ENCODE measurements around the gene MAPK11.
A peak's percentile ranks its signal among the peaks of the same experiment; 100 is the strongest.

The MAPK11 gene

DNA sequence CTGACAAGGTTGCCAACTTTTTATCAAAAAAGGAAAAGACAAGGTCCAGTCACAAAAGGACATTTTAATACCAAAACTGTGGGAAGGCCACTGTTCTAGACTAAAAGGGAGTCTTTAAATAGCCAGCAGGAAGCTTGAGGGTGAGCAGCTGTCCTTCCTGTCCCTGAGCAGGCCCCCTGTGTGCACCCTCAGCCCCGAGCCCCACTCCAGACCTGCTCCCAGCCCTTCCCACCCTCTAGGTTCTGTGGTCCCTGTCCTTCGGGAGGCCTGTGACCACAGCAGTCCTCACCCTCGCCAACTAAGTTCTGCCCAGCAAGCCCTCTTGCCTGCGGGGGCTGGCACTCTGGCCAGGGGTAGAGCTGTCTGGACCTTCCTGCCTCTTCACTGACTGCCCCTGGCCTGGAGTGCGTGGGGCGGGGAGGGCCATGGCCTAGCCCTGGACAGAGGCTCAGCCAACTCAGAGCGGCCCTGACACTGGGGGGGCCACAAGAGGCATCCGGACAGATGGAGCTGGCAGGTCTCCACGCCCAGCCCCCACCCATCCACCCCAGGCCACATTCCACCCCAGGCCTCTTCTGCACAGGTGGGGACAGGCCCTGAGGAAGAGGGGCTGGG lies 38.9 kb upstream of the MAPK11 start:
- H3K4me3 ChIP-seq = no peak overlapping the region
- peak overlapping the region in 20 of 21 experiments; percentile 36 to 96 (median 74) for H3K27ac ChIP-seq

DNA sequence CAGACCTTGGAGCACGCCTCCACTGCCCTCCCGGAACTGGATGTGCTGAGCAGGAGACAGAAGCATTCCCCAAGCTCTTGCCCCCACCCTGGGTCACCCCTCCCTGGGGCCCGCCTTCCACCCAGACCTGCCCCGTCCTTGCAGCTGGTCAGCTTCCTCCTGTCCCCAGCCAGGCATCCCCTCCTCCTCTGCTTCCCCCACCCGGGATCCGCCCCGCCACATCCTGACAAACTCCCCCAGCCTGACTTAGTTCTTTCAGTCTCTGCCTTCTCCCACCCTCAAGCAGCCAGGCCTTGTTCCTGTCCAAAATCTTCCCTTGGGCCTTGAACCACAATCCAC lies 38.4 kb upstream of the MAPK11 start:
- Histone ChIP-seq H3K4me3 (no peak overlapping the region), H3K27ac (peak overlapping the region in 20 of 21 experiments; percentile 46 to 96 (median 76))

DNA sequence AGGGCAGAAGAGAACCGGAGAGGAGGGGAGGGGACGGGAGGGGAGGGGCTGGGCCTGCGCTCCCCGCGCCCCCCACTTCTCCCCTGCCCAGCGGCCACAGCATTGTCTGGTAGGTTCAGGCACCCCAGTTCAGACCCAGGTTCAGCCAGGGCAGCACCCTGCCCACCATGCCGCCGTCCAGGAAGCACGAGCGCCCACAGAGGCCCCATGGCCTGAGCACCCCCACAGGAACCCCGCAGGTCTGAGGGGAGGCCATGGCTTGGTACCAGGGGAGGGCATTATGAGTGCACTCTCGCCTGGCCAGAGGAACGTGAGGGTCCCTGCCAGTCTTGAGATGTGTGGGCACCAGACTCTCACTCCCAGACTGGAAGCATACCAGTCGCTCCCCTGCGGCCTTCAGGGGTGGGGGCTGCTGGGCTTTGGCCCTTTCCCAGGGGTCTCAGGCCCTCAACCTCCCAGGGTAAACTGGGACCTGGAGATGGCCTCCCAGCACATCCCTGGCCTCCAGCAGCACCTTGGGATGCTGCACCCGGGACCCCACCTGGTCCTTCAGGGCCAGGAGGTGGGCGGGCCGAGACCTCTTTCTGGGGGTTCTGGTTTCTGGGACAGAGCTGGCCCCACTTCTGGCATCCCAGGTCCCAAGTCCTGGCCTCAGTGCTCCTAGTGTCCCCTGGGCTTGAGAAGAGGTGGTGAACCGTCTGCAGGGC lies 37.9 kb upstream of the MAPK11 start:
- Histone ChIP-seq H3K27ac (peak overlapping the region in 19 of 21 experiments; percentile 46 to 96 (median 76)), H3K4me3 (no peak overlapping the region)

DNA sequence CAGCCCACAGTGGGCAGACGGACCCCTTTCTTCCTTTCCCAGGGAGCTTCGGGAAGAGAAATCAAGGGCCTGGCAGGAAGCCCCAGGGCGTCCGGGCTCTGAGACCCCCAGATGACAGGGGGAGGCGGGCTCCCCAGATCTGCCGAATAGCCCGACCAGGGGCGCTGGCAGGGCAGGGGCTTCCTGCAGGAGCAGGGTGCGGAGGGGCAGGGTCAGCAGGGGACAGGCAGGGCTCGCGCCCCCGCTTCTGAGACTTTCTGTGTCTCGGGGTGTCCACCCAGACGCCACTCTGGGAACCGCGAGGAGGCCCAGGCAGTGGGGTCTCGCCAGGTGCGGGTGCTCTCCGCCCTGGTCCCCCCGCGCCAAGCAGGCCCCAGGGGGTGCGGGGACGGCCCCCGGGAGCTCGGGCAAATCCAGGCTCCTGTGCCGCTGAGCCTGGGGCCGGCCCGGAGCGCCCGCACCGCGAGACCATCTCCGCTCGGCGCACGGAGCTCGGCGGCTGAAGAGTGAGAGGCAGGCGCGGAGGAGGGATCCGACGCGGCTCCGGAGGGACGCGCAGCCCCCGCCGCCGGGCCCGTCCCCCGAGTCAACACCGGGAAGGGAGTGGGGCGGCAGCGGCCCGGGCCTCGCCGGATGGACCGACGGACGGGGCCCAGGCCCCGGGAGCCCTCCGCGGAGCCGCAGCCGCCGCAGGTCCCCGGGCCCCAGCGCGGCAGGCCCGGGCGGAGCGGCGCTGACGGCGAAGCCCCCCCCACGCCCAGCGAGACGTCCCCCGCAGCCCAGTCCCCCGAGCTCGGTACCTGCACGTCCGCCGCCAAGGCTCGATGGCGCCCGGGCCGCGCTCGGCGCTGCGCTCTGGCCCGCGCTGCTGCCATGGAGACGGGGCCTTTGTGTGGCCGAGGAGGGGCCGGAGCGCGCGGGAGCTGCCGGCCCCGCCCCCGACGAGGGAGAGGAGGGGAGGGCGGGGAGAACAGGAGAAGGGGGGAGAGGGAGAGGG lies 36.9 kb upstream of the MAPK11 start, which contains the start of gene PLXNB2:
Gene PLXNB2, minus strand, starts transcription at position 894 of the 997 bp plus-strand sequence. CDS start 17,062 bp downstream, outside the sequence.
- Histone ChIP-seq H3K27ac (peak within 1 kb of the TSS; percentile 74 to 99 (median 95)), H3K4me3 (peak within 1 kb of the TSS; percentile 61 to 93 (median 79))

DNA sequence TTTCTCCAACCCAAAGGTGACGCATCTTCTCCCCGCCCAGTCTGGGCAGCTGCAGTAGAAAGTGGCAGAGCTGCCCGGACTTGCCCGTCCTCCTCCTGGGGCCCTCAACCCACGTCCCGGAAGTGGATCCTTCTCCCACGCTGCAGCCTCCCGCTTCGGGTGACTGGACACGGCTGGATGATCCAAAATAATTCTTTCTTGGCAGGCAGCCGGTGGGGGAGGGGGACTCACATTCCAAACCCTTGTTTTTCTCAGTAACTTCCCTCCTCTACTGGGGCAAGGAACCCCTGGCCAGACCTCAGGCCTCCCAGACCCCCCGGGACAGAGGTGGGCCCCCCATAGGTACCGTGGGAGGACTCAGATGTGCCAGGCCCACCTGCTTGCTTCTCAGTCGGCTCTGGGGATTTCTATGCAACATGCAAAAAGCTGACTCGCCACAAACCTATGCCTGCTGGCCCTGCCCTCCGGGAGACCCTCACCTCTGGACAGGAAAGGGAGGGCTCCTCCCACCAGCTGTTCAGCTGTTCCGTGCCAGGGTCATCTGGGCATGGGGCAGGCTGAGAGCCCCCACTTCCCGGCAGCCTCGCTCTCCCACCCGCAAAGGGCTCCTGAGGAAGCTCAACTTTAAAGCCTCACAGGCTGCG lies 35.9 kb upstream of the MAPK11 start:
- Histone ChIP-seq H3K27ac (peak overlapping the region; percentile 75 to 99 (median 95)), H3K4me3 (peak overlapping the region; percentile 61 to 93 (median 79))

DNA sequence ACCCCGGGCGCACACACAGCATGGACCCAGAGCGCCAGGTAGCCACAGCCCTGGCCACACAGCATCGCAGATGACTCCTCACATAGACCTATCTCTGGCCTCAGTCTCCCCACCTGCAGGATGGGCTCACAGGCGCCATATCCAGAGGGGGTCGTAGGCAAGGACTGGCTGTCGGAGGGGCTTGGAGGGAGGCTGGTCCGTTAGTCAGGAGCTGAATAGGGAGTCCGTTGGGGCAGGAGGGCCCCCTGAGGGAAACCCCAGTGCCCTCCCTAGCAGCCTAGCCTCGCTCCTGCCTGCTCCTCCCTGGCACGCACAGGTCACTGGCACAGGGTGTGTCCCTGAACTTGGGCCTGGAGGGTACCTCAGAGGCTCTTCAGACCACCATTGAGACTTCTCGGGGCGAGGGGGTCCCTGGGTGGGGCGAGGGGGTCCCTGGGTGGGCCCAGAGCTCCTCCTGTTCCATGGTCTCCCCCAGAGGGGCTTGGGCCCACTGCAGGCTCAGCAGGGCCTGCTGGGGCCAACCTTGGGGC lies 35.3 kb upstream of the MAPK11 start:
- Histone ChIP-seq H3K27ac (peak overlapping the region; percentile 75 to 99 (median 95)), H3K4me3 (peak overlapping the region; percentile 61 to 93 (median 79))

DNA sequence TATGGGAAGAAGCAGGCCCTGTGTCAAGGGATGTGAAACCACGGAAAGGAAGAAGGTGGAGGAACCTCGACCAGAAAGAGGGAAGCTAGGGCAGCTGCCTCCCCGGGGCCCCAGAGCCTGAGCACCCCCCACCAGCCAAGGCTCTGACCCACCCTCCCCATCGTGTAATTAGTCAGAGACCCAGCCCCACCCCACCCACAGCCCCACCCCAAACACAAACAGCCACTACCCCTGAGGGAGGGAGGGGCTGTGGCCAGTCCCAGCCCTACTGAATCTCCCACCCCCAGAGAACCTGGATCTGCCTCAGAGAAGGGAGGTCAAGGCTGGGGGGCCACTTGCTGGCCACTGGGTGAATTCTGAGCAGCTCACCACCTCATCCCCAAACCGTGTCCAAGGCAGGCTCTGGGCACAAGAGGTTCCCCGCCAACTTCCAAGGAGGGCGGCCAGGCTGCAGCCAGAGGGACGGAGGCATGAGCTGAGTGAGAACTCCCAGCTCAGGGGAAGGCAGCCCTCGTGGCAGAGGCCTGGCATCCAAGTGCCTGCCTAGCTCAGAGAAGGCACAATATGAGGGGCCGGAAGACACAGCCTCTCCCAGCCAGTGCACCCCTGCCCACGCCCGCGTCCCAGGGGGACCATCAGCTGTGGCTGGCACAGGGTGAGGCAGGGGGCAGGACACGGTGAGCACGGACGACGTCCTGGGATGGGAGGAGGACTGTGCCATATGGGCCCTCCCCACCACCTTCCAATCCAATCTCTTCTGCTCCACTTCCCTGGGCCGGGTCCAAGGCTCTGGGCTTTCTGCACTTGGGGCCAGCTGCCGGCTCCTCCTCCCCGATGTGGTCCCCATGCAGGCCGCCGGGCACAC lies 34.6 kb upstream of the MAPK11 start:
- peak overlapping the region; percentile 61 to 93 (median 79) for H3K4me3 ChIP-seq
- H3K27ac ChIP-seq = peak overlapping the region; percentile 75 to 99 (median 95)

DNA sequence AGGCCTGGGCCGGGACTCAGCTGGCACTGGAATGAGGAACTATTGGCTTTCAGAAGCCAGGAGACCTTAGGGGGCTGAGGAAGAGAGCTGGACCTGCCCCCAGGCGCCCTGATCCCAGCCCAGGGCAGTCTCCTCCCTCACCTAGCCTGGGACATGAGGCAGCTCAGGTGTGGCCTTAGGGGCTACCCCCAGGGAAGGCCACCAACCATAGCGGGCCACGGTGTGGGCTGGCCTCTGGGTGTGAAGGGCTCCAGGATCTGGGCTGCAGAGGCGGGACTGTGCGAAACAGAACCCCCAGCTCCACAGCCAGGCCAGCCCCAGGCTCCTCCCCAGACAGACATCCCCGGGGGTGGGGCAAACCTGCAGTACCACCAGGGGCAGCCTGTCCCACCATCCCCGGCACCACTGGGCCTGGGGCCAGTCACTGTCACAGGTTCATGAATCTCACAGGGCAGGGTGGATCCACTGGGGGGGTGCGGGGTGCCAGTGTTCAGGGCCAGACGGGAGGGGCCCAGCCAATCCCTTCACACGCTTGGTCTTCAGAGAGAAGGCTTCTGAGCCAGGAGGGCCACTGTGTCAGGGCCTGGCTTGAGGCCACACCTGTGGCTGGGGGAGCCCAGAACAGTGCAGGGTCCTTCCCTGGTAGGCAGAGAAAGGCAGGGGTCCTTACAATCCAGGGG lies 33.8 kb upstream of the MAPK11 start:
- Histone ChIP-seq H3K4me3 (peak overlapping the region in 4 of 7 experiments; percentile 12 to 93 (median 70)), H3K27ac (peak overlapping the region; percentile 25 to 99 (median 95))

DNA sequence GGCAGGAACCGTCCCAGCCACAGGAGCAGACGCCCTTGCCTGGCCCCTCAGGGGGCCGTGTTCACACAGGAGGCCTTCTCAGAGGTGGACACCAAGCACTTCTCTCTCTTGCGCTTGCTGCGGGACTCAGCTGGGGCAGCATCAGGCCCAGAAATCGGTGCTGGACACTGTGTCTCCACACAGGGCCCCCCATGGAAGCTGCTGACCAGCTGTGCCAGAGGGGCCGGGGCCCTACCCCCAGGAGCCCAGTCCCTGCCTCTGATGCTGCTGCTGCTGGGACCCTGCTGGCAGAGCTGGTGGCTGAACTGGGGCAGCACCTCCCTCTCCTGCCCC lies 33.3 kb upstream of the MAPK11 start:
- H3K27ac ChIP-seq = peak overlapping the region; percentile 35 to 99 (median 95)
- no peak overlapping the region for H3K4me3 ChIP-seq

DNA sequence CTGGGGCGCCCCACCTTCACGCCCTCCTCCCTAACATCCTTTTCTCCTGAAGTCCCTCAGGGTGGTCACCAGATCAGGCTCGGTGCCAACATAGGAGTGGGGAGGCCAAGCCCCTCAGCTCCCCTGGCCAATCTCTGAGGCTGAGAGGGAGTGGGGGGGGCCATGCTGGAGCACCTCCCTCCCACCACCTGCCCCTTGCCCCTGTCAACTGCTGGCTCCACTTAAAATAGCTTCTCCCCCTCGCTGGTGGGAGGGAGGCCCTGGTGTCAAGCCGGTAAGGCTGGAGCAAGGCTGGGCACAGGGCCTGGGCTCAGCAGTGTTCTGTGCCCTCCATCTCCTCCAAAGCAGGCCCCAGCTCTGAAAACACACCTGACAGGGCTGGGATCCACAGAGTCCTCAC lies 32.4 kb upstream of the MAPK11 start:
- no peak overlapping the region for H3K4me3 ChIP-seq
- peak overlapping the region; percentile 35 to 99 (median 95) for H3K27ac ChIP-seq

DNA sequence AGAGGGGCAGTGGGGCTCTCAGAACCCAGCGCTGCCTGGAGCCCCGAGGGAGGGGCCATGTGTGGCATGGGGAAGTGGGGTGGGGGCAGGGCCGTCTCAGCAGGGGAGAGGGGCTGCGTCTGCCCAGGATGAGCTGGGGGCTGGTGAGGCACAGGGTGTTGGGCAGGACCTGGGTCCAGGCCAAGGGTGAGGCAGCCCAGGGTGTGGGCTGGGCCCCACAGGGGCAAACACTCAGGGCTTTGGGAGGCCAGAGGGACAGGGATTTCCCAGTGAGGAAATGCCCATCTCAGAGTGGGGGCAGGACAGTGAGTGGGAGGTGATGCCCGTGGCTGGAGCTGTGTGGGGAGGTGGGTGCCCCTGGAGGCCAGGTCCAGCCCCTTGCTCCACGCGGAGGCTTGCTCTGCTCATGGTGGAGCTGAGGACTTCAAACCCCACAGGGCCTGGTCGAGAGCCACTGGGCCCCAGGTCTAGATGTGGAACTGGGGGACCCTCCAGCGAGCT lies 31.9 kb upstream of the MAPK11 start:
- Histone ChIP-seq H3K27ac (peak overlapping the region; percentile 58 to 99 (median 95)), H3K4me3 (peak overlapping the region in 1 of 7 experiments; percentile 1)

DNA sequence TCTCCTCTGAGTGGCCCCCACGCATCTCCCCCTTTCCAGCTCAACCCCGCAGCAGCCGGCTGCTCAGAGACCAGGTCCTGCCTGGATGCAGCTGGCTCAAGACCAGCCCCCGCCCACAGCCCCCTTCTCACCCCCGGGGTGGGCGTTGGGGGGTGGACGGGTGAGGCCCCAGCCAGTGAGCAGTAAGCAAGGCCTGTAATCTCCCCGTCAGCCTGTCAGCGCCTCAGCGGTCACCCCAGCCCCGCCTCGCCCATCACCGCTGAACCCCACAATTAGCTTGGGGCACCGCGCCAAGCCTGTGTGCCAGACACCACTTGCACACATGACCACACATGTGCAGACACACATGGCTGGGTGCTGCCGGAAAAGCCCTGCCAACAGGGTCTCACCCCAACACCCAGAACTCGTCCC lies 31.4 kb upstream of the MAPK11 start:
- Histone ChIP-seq H3K4me3 (peak overlapping the region in 1 of 7 experiments; percentile 1), H3K27ac (peak overlapping the region in 20 of 21 experiments; percentile 31 to 99 (median 96))

DNA sequence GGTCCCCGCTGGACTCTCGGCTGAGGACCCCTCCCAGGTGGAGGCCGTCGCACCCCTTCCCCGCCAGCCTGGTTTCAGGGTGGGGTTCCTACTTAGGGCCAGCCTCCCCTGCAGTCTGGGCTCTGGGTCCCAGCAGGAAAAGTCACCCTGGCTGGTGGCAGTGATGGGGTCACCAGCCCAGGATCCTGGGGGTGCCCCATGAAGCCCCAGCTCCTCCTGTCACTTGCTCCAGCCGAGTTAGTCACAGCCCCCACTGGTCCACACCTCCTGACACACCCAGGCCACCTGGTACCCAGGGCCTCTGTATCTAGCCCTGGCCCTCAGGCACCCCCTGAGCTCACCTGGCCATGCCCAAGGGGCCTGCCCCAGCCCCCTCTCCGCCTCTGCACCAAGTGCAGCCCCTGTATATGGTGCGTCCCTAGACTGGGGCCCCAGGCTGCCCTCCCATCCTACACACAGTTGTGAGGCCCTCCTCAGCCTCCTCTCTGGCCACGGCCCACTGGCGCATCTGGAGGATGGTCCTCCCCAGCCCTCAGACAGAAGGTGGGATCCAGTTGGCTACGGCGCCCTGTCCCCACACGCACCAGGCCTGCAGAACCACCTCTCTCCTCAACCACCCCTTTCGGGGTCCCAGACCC lies 30.6 kb upstream of the MAPK11 start:
- peak overlapping the region in 4 of 7 experiments; percentile 26 to 38 (median 30) for H3K4me3 ChIP-seq
- H3K27ac ChIP-seq = peak overlapping the region in 16 of 21 experiments; percentile 7 to 99 (median 93)

DNA sequence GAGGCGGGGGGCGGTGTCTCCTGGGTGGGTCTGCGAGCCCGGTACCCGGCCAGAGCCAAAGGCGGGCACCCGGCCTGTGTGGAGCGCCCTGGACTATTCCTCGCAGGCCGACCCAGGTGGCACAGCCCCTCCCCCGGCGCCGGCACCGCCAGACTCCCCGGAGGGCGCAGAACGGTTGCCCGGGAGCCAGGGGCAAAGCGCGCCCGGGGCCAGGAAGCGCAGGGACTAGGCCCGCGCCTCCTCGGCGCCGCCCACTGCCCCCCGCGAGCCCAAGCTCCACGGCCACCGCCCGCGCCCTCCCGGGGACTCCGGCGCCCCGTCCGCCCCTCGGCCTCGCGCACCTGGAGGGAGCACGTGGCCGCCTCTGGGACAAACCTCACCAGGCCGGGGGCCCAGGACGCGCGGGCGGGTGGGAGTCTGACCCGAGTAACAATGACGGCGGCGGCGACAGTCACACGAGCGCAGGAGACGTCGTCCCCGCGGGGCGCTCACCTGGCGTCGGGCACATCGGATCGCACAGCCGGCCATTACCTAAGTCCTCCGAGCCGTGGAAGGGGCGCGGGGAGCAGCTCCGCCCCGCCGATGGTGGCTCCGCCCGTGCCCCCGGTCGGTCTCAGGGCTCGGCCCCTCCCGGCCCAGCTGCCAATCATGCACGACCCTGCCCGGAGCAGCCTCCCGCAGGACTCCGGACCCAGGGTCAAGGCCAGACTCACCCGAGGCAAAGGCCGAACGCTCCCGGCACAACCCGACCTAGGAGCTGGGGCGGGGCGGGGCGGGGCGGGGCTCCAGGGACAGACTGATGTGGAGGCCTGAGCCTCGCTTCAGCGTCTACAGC lies 29.8 kb upstream of the MAPK11 start:
- H3K27ac ChIP-seq = peak overlapping the region in 18 of 21 experiments; percentile 7 to 99 (median 70)
- H3K4me3 ChIP-seq = peak overlapping the region; percentile 11 to 38 (median 26)

DNA sequence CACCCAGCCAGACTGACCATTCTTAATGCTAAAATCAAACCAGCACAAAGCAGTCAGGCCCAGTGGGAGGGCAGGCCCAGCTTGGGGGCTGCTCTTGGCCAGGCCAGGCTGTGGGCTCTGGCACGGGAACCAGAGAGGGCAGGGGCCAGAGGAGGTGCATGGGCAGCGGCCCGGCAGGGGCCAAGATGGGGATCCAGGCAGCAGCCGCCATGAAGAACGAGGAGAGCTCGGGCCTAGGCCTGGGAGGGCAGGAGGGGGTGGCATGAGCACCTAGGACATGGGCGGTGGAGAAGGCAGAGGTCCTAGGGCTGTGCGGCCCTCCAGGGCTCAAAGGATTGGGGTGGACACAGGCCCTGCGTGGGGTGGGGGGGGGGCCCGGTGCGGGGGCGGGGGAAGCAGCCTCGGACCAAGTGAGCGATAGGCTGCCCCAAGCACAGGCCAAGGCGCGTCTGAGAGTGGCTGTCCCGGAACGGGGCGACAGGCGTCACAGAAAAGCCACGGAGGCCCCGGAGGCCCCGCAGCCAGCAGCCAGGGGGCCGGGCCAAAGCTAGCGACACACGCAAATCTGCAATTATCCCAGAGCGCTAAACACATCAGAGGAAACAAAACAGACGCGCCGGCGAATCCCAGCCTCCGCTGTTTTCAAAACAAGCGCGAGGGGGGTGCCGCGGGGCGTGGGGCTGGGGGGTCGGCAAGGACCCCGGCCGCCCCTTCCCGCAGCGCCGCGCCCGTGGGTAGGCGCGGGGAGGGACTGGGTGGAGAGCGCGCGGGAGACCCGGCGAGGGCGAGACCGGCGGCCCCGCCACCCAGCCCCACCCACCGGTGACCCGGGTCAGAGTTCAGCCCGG lies 29.0 kb upstream of the MAPK11 start:
- Histone ChIP-seq H3K4me3 (peak overlapping the region; percentile 11 to 38 (median 26)), H3K27ac (peak overlapping the region in 18 of 21 experiments; percentile 7 to 99 (median 70))

All from skin epidermis (tissue), 12 donors.